ENCODE results near the gene ATAD3C.
"Not testable (repeated sequence)": the region's sequence is repeated elsewhere in the genome, so short reads cannot be mapped to it uniquely, and the experiment has no call there.

ATAD3C gene

DNA sequence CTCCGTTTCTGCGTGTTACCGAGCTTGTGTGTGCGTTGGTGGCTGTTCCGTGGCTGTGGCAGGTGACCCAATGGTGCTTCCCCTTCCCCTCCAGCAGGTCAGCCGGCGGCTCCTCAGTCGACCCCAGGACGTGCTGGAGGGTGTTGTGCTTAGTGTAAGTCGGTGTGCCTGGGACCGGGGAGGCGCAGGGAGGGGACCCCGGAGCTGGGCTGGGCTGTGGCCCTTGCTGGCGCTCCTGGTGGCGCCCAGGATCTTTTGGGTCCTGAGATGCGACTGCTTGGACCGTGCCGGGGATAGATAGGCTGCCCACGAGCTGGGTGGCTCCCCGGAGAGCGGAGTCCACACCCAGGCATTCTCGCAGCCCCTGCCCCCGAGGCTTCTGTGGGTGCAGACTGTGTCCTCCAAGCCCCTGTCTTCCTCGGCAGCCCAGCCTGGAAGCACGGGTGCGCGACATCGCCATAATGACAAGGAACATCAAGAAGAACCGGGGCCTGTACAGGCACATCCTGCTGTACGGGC, 5.9 kb downstream of the ATAD3C start:
- TF ChIP-seq, protein P1, sequence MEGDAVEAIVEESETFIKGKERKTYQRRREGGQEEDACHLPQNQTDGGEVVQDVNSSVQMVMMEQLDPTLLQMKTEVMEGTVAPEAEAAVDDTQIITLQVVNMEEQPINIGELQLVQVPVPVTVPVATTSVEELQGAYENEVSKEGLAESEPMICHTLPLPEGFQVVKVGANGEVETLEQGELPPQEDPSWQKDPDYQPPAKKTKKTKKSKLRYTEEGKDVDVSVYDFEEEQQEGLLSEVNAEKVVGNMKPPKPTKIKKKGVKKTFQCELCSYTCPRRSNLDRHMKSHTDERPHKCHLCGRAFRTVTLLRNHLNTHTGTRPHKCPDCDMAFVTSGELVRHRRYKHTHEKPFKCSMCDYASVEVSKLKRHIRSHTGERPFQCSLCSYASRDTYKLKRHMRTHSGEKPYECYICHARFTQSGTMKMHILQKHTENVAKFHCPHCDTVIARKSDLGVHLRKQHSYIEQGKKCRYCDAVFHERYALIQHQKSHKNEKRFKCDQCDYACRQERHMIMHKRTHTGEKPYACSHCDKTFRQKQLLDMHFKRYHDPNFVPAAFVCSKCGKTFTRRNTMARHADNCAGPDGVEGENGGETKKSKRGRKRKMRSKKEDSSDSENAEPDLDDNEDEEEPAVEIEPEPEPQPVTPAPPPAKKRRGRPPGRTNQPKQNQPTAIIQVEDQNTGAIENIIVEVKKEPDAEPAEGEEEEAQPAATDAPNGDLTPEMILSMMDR (IDR thresholded peaks at IDR 0.05; ENCODE audit: extremely low read depth, insufficient read depth, missing control alignments), result no peak
- DNase-seq (ENCODE audit: low spot score), result no peak
- in situ Hi-C loops (cut with MboI; ENCODE audit: low pct_unique_long_range_greater_than_20kb, low sequenced_read_pairs, unreplicated experiment), result no loop called here

DNA sequence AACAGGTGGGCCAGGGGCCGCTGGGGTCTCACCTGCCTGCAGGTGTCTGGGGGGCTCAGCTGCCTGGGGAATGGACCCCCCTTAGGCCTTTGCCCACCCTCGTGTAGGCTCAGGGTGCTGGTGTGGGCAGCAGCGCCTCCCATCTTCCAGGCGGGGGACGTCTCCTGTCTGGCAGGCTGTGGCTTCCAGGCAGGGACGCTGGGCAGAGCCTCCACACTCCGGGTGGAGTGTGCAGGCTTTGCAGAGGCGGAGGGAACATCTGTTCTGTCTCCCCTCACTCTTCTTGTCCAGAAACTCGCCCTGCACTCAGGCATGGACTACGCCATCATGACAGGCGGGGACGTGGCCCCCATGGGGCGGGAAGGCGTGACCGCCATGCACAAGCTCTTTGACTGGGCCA, 6.4 kb downstream of the ATAD3C start:
- DNase-seq (ENCODE audit: low spot score); in situ Hi-C loops (cut with MboI; ENCODE audit: low pct_unique_long_range_greater_than_20kb, low sequenced_read_pairs, unreplicated experiment): not testable (repeated sequence)

DNA sequence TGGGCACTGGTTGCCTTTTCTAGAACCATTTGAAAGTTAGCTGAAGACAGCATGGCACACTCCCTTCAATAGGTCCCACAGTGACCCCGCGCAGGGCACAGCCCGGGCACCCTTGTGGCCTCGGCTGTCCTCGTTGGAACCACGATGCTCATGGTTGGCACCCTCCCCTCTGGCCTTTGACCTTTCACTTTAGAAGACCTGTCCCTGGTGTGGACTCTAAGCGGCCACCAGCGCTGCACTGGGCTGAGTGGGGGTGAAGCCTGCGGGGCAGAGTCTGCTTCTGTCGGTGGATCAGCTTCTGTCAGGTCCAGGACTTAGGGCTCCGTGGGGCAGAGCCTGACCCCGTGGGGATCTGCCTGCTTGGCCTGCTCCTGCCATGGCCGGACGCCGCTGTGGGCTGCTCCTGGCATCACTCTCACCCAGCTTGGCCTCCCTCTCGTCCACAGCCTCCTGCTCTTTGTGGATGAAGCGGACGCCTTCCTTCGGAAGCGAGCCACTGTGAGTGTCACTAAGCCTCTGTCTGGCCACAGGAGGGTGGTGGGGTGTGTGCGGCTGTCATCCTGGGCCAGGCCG, 7.3 kb downstream of the ATAD3C start:
- DNase-seq (ENCODE audit: low spot score); in situ Hi-C loops (cut with MboI; ENCODE audit: low pct_unique_long_range_greater_than_20kb, low sequenced_read_pairs, unreplicated experiment): not testable (repeated sequence)

DNA sequence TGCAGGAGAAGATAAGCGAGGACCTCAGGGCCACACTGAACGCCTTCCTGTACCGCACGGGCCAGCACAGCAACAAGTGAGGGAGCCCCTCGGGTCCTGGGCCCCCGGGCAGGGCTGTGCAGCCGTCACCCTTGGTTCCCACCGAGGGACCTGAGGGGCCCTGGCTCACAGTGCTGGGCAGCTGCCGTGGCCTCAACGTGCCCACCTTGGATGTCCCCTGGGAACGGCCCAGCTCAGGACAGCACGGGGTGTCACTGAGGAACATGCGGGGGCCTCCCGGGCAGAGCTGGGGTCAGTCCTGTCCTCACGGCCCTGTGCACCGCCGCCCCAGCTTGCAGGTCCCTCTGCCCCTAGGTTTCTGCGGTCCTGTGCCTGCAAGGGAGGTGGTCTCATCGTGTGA, 9.7 kb downstream of the ATAD3C start:
- DNase-seq (ENCODE audit: low spot score); in situ Hi-C loops (cut with MboI; ENCODE audit: low pct_unique_long_range_greater_than_20kb, low sequenced_read_pairs, unreplicated experiment): not testable (repeated sequence)

DNA sequence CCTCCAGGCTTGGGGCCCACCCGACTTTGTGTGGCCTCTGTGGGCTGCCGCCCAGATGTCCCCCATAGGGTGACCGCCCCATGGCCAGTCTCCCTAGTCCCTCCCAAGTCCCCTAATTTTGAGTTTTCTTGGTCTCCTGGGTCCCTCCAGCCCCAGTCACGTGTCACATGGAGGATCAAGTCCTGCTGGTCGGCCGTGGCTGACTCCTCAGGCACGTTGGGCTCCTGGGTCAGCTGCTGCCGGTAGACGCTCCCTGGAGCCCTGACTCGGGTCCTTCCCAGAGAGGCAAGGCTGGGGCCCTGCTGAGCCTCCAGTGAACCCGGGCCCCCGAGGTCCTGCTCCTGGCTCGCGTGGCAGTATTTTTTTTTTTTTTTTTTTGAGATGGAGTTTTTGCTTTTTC, 10.2 kb downstream of the ATAD3C start:
- DNase-seq (ENCODE audit: low spot score); in situ Hi-C loops (cut with MboI; ENCODE audit: low pct_unique_long_range_greater_than_20kb, low sequenced_read_pairs, unreplicated experiment): not testable (repeated sequence)

DNA sequence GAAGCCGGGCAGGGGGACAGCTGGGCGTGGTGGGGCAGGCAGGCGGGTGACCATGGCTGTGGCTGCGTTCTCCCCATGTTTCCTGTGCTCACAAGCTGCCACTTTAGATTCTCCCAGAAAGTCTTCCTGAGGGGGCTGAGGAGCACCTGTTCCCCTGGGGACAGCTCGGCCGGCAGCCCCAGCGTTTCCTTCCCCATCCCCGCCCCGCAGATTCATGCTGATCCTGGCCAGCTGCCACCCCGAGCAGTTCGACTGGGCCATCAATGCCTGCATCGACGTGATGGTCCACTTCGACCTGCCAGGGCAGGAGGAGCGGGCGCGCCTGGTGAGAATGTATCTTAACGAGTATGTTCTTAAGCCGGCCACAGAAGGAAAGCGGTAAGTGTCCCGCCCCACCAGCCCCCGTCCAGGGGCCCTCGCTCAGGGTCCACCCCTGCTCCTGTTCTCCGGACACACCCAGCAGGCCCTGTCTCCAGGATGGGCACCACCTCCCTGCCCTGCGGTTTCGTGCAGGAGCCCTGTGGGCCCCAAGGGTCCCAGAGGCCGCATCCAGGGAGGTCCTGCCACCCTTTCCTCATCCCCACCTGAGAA, 11.1 kb downstream of the ATAD3C start:
- DNase-seq (ENCODE audit: low spot score), result no peak
- in situ Hi-C loops (cut with MboI; ENCODE audit: low pct_unique_long_range_greater_than_20kb, low sequenced_read_pairs, unreplicated experiment), result no loop called here
- TF ChIP-seq, protein P1 (IDR thresholded peaks at IDR 0.05; ENCODE audit: extremely low read depth, insufficient read depth, missing control alignments), result no peak

DNA sequence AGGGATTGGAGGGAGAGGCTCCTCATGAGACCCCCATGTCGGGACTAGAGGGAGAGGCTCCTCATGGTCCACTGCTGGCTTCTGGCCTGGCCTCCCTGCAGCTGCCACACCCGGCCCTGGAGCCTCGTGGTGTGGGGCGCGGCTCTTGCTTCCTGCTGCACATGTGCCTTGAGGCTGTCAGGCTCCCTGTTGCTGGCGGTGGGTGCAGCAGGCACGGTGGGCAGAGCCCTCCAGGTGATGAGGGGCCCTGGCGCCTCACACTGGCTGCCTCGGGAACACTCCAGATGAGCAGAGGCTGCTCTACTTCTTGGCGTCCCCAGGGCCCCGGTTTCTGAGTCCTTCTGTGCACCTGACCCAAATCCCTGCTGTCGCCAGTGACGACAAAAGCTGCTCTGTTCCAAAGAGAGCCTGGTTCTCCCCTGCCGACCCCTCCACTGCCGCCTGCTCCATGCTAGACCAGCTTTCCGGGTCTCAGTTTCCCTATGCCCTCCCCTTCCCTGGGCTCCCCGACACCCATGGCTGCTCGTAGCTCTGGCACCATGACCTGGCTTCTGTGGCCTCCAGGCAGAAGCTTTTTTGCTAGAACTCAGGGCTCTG, 12.3 kb downstream of the ATAD3C start:
- TF ChIP-seq, protein P1 (IDR thresholded peaks at IDR 0.05; ENCODE audit: extremely low read depth, insufficient read depth, missing control alignments), result no peak
- no peak for DNase-seq (ENCODE audit: low spot score)
- in situ Hi-C loops (cut with MboI; ENCODE audit: low pct_unique_long_range_greater_than_20kb, low sequenced_read_pairs, unreplicated experiment), result no loop called here

DNA sequence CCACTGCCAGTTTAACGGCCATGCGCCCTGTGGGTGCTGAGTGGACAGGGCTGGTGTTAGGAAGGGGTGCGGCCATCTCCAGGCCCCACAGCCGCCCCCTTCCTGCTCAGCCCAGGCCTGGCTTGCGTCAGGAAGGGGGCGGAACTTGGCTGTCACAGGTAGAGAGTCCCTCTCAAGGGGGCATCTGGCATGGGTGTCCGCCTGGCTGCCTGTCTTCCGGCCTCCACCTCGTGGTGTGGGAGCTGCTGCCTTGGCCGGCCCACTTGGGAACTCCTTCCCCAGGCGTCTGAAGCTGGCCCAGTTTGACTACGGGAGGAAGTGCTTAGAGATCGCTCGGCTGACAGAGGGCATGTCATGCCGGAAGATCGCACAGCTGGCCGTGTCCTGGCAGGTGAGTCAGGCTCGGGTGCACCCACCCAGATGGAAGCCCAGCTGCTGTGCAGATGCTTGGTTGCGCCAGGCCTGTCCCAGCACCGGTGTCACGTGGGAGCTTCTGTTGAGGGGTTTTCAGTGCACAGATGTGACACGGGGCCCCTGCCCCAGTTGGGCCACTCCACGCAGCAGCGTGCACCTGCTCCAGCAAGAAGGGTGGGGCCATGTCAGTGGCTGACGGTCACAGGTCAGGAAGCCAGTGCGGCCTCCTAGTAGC, 13.0 kb downstream of the ATAD3C start:
- no peak for DNase-seq (ENCODE audit: low spot score)
- TF ChIP-seq, protein P1 (IDR thresholded peaks at IDR 0.05; ENCODE audit: extremely low read depth, insufficient read depth, missing control alignments), result no peak
- in situ Hi-C loops (cut with MboI; ENCODE audit: low pct_unique_long_range_greater_than_20kb, low sequenced_read_pairs, unreplicated experiment), result no loop called here

Data from GM13977 (cell line).